GM12878 (cell line): ENCODE results near the gene ENOX1. TPM values are rescaled to one million over a fixed set of nuclear protein-coding genes. Genes with fewer than 3 reads are reported as not detected.
"Not testable (repeated sequence)": the region's sequence is repeated elsewhere in the genome, so short reads cannot be mapped to it uniquely, and the experiment has no call there.

Experiments
- ATAC-seq: fragments of 200-7000 bp; cut with Tn5 transposase; 3 replicates; pipeline ENCODE4 v1.9.1; 2020; ENCODE audit warnings: mild to moderate bottlenecking, moderate library complexity
- BruUV-seq: library from RNA; stranded (reverse); fragments of 400-500 nt; replicated peaks from 2 replicates; lab custom pipeline; 2021; lab: Mats Ljungman, UMichigan
- CTCF ChIA-PET: fragments of 300-600 bp; sonication (Branson Sonifier 250); formaldehyde crosslinking; extraction: SDS; loops from one replicate; lab custom pipeline; 2021; ENCODE audit warnings: inconsistent platforms; lab: Yijun Ruan, JAX
- POLR2A ChIA-PET: fragments of 350-600 bp; formaldehyde crosslinking; extraction: SDS; loops from one replicate; lab custom pipeline; 2021; ENCODE audit warnings: inconsistent platforms; lab: Charles Lee
- RAD21 ChIA-PET: fragments of 300-600 bp; sonication (Branson Sonifier 250); formaldehyde crosslinking; loops from one replicate; lab custom pipeline; 2023; ENCODE audit warnings: antibody characterized with exemption; ENCODE audit not compliant: unreplicated experiment; lab: Charles Lee
- SMC1A ChIA-PET: fragments of 300-600 bp; sonication (Branson Sonifier 250); formaldehyde crosslinking; loops from one replicate; lab custom pipeline; 2023; ENCODE audit not compliant: unreplicated experiment, uncharacterized antibody; lab: Charles Lee
- DNase-seq: peaks from one replicate; pipeline ENCODE4 v3.0.0-alpha.2; 2011; ENCODE audit warnings: low read depth, low spot score
- FAIRE-seq: peaks from 3 replicates; lab custom pipeline; 2011; peaks lifted over from hg19 to GRCh38; lab: Jason Lieb, UNC
- H2AFZ ChIP-seq: 2 replicates; pipeline ENCODE4 v1.6.0; 2011; ENCODE audit warnings: low read depth, low read length, control low read depth; ENCODE audit not compliant: control insufficient read depth
- H3K27ac ChIP-seq: 2 replicates; pipeline ENCODE4 v1.5.1; 2011; ENCODE audit warnings: control low read depth; ENCODE audit not compliant: control insufficient read depth, insufficient read depth
- H3K27me3 ChIP-seq, 2 experiments: replicated peaks in 1 of 2; 2 replicates each; pipeline versions ENCODE4 v1.6.0 to v1.6.1; 2011; ENCODE audit warnings: low read length in 1 of 2; ENCODE audit not compliant: control insufficient read depth in 2 of 2, insufficient read depth in 2 of 2
- H3K36me3 ChIP-seq, 2 experiments: 2 replicates each; pipeline ENCODE4 v1.5.1; 2011; ENCODE audit warnings: low read length in 1 of 2; ENCODE audit not compliant: control insufficient read depth in 2 of 2, insufficient read depth in 2 of 2
- H3K4me1 ChIP-seq: 2 replicates; pipeline ENCODE4 v1.6.1; 2011; ENCODE audit warnings: mild to moderate bottlenecking, low read length, moderate library complexity, mixed read lengths; ENCODE audit not compliant: control insufficient read depth, insufficient read depth
- H3K4me2 ChIP-seq: 2 replicates; pipeline ENCODE4 v1.6.0; 2011; ENCODE audit warnings: control low read depth; ENCODE audit not compliant: control insufficient read depth, insufficient read depth
- H3K4me3 ChIP-seq: fragments of 200-600 bp; sonication (generic); 2 replicates; pipeline ENCODE4 v1.5.1; 2016
- H3K79me2 ChIP-seq: 2 replicates; pipeline ENCODE4 v1.6.0; 2011; ENCODE audit warnings: low read length; ENCODE audit not compliant: control insufficient read depth, insufficient read depth
- H3K9ac ChIP-seq: 2 replicates; pipeline ENCODE4 v1.8.0; 2011; ENCODE audit warnings: low read length, control low read depth, mixed read lengths; ENCODE audit not compliant: control insufficient read depth, insufficient read depth
- H3K9me3 ChIP-seq: replicated peaks from 3 replicates; pipeline ENCODE4 v1.5.1; 2011; ENCODE audit warnings: mild to moderate bottlenecking, low read length; ENCODE audit not compliant: control insufficient read depth, insufficient read depth
- H4K20me1 ChIP-seq: 2 replicates; pipeline ENCODE4 v1.6.0; 2011; ENCODE audit not compliant: control insufficient read depth, insufficient read depth
- CHD1 ChIP-seq: IDR thresholded peaks from 2 replicates; pipeline ENCODE4 v1.6.1; 2012; ENCODE audit warnings: low read depth, low read length, improper control_type of control experiment
- DPF2 ChIP-seq: fragments of 450-650 bp; IDR thresholded peaks from 2 replicates; pipeline ENCODE4 v1.6.1; 2017; ENCODE audit warnings: mild to moderate bottlenecking
- ETV6 ChIP-seq, 2 experiments: fragments of 450-650 bp in 1 of 2; IDR thresholded peaks in 1 of 2; conservative IDR thresholded peaks in 1 of 2; 2 replicates each; pipeline ENCODE4 v1.6.1; 2014; ENCODE audit warnings: antibody characterized with exemption in 1 of 2, borderline replicate concordance in 1 of 2, low read depth in 1 of 2, mild to moderate bottlenecking in 1 of 2, moderate library complexity in 1 of 2
- HCFC1 ChIP-seq: fragments of 150-350 bp; IDR thresholded peaks from 2 replicates; pipeline ENCODE4 v1.6.1; 2014; ENCODE audit warnings: low read length
- HDAC6 ChIP-seq: fragments of 200-600 bp; sonication (generic); IDR thresholded peaks from one replicate; pipeline ENCODE4 v1.8.0; 2017; ENCODE audit warnings: antibody characterized with exemption; ENCODE audit not compliant: unreplicated experiment
- IKZF1 ChIP-seq: fragments of 450-650 bp; conservative IDR thresholded peaks from 2 replicates; pipeline ENCODE4 v1.6.1; 2017; ENCODE audit warnings: antibody characterized with exemption, mild to moderate bottlenecking
- MTA3 ChIP-seq: IDR thresholded peaks from 2 replicates; pipeline ENCODE4 v1.6.1; 2012; ENCODE audit warnings: low read length, inconsistent platforms, borderline replicate concordance
- MXI1 ChIP-seq: fragments of 150-350 bp; IDR thresholded peaks from 2 replicates; pipeline ENCODE4 v1.6.1; 2011; ENCODE audit warnings: low read depth, mild to moderate bottlenecking, inconsistent platforms, low read length, improper control_type of control experiment
- NR2C1 ChIP-seq: fragments of 450-650 bp; IDR thresholded peaks from 2 replicates; pipeline ENCODE4 v1.6.1; 2017; ENCODE audit warnings: antibody characterized with exemption, mild to moderate bottlenecking, moderate library complexity
- NR2C2 ChIP-seq: IDR thresholded peaks from 2 replicates; pipeline ENCODE4 v1.6.1; 2011; ENCODE audit warnings: borderline replicate concordance, low read depth; ENCODE audit not compliant: control insufficient read depth, insufficient read length
- RCOR1 ChIP-seq: conservative IDR thresholded peaks from 2 replicates; pipeline ENCODE4 v1.6.1; 2012; ENCODE audit warnings: low read depth, low read length, improper control_type of control experiment
- RELA ChIP-seq: fragments of 450-650 bp; IDR thresholded peaks from 2 replicates; pipeline ENCODE4 v1.8.0; 2014; ENCODE audit warnings: borderline replicate concordance; ENCODE audit not compliant: partially characterized antibody
- SIN3A ChIP-seq: IDR thresholded peaks from 2 replicates; pipeline ENCODE4 v1.6.1; 2012; ENCODE audit warnings: low read depth, low read length, improper control_type of control experiment
- SUZ12 ChIP-seq: fragments of 200-600 bp; sonication (generic); IDR thresholded peaks from one replicate; pipeline ENCODE4 v1.6.1; 2018; ENCODE audit warnings: antibody characterized with exemption, mild to moderate bottlenecking; ENCODE audit not compliant: unreplicated experiment
- TAF1 ChIP-seq: IDR thresholded peaks from 2 replicates; pipeline ENCODE4 v1.6.1; 2011; ENCODE audit warnings: mild to moderate bottlenecking, low read depth, low read length, borderline replicate concordance
- WGBS: methylation state at CpG from one replicate; pipeline ENCODE4 v1.1.6; 2016; ENCODE audit warnings: low lambda C conversion rate; ENCODE audit not compliant: insufficient replicate concordance, insufficient coverage; ENCODE audit errors: missing lambda C conversion rate; 5-methylcytosine and 5-hydroxymethylcytosine counted together
- in situ Hi-C: fragments of 300-500 bp; cut with MboI; formaldehyde crosslinking; loops from 9 replicates; pipeline ENCODE4 v1.14.3; 2018; ENCODE audit warnings: mixed read lengths
- intact Hi-C: fragments of 100-400 bp; cut with micrococcal nuclease; formaldehyde crosslinking; loops from one replicate; pipeline ENCODE4 v1.14.2; 2022; ENCODE audit not compliant: unreplicated experiment
- polyA plus RNA-seq, 11 experiments: library from polyadenylated mRNA; depleted of rRNA in 4 of 11; unstranded in 6 of 11; stranded (reverse) in 5 of 11; fragments of >200 nt; fragmentation: Nextera tagmentation in 4 of 11; fragmentation: Illumina TruSeq in 1 of 11; extraction: Ambion mirVana in 4 of 11; extraction: Trizol in 1 of 11; gene quantifications; 1 replicate in 1 of 11; 2 replicates in 10 of 11; pipeline versions ENCODE4 v1.2.1 to v1.2.3, GENCODE V29; 2011 to 2016; ENCODE audit warnings: inconsistent platforms in 2 of 11, missing spikeins in 2 of 11, low read depth in 1 of 11
- total RNA-seq, 4 experiments: library from RNA; depleted of rRNA in 3 of 4; stranded (reverse); fragments of >200 nt in 3 of 4; fragmentation: Illumina TruSeq in 1 of 4; extraction: Trizol in 1 of 4; gene quantifications; 2 replicates each; pipeline versions ENCODE4 v1.2.1 to v1.2.3, GENCODE V29; 2013 to 2021

The ENOX1 gene
- total and polyA plus RNA-seq, 10 of the 15 experiments (the other 5 are each of a cell fraction or from before 2014, with no cell fraction given), result 0.11 to 0.26 (median 0.15) TPM

DNA sequence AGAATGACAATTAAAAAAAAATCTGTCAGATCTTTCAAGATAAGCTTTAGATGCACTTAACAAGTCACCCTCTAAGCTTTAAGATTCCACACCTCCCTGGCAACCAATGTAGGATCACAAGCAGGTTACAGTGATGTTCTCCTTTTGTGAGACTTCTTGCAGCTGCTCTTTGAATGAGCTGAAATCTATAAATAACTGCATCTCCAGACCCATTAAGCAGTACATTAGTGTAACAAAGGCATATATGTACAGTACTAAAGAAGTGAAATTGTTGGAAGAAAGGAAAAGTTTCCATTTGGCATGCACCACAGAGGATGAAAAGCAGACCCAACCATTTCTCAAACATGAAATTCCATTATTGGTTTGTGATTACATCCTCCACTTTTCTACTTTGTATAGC is 364.7 kb downstream of the ENOX1 start:
- no peak overlapping the region for H3K4me3 ChIP-seq
- H3K27ac ChIP-seq, result no peak overlapping the region
- no peak for TF ChIP-seq DPF2
- TF ChIP-seq MXI1, result no peak
- TF ChIP-seq RELA, result no peak
- no peak for TF ChIP-seq CHD1
- TF ChIP-seq RCOR1, result no peak
- TF ChIP-seq HCFC1, result no peak
- no peak for TF ChIP-seq ETV6 (conservative IDR thresholded peaks at IDR 0.05 in 1 of 2, IDR thresholded peaks at IDR 0.05 in 1 of 2; ENCODE audit: borderline replicate concordance in 1 of 2, low read depth in 1 of 2)
- no peak for TF ChIP-seq NR2C1
- no peak for TF ChIP-seq IKZF1
- no peak for TF ChIP-seq SUZ12
- TF ChIP-seq TAF1, result no peak
- no peak for TF ChIP-seq SIN3A
- no peak for TF ChIP-seq HDAC6
- TF ChIP-seq NR2C2, result no peak
- no peak for TF ChIP-seq MTA3
- no peak for DNase-seq
- no TSS peak for BruUV-seq
- no peak overlapping the region for H3K9ac ChIP-seq
- H3K4me2 ChIP-seq, result no peak overlapping the region
- in situ Hi-C loops, result no loop called here
- ChIA-PET RAD21 (no interaction called here), CTCF (interaction anchor here (1.3 kb wide), 1 partner anchor 9 kb away, joined by 3 read pairs; no protein-coding TSS in a partner anchor), POLR2A (no interaction called here), SMC1A (no interaction called here)
- ATAC-seq, result no peak
- H3K27me3 ChIP-seq, result no peaks in the 10 kb centered on the region
- H2AFZ ChIP-seq, result no peak overlapping the region
- no peaks in the 10 kb centered on the region for H3K36me3 ChIP-seq
- no peak for FAIRE-seq
- H3K9me3 ChIP-seq, result no peaks in the 10 kb centered on the region
- no peaks in the 10 kb centered on the region for H4K20me1 ChIP-seq
- no peaks in the 10 kb centered on the region for H3K4me1 ChIP-seq
- intact Hi-C loops, result no loop called here
- no peaks in the 10 kb centered on the region for H3K79me2 ChIP-seq

DNA sequence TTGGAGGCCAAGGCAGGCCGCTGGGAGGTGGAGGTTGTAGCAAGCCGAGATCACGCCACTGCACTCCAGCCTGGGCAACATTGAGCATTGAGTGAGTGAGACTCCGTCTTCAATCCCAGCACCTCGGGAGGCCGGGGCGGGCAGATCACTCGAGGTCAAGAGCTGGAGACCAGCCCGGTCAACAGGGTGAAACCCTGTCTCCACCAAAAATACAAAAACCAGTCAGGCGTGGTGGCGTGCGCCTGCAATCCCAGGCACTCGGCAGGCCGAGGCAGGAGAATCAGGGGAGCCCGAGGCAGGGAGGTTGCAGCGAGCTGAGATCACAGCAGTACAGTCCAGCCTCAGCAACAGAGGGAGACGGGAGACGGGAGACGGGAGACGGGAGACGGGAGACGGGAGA is 369.9 kb downstream of the ENOX1 start:
- CTCF ChIA-PET, result not testable (repeated sequence)

DNA sequence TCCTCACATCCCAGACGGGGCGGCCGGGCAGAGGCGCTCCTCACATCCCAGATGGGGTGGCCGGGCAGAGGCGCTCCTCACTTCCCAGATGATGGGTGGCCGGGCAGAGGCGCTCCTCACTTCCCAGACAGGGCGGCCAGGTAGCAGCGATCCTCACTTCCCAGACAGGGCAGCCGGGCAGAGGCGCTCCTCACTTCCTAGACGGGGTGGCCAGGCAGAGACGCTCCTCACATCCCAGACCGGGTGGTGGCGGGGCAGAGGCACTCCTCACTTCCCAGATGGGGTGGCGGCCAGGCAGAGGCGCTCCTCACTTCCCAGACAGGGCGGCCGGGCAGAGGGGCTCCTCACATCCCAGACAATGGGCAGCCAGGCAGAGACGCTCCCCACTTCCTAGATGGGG is 370.4 kb downstream of the ENOX1 start:
- H3K4me2 ChIP-seq, H4K20me1 ChIP-seq, H2AFZ ChIP-seq, SMC1A ChIA-PET, H3K27me3 ChIP-seq, ATAC-seq, POLR2A ChIA-PET, in situ Hi-C loops, H3K79me2 ChIP-seq, H3K4me3 ChIP-seq, H3K9me3 ChIP-seq, intact Hi-C loops, RAD21 ChIA-PET, H3K9ac ChIP-seq, H3K4me1 ChIP-seq, H3K36me3 ChIP-seq, H3K27ac ChIP-seq, DNase-seq, CTCF ChIA-PET, BruUV-seq, FAIRE-seq: not testable (repeated sequence)
- 73% methylated on average over 21 of the region's 21 CpGs for WGBS

More for the DNA sequence above, 369.9 kb downstream of the ENOX1 start:
- intact Hi-C loops, FAIRE-seq, H3K4me2 ChIP-seq, ATAC-seq, POLR2A ChIA-PET, in situ Hi-C loops, H3K27ac ChIP-seq, SMC1A ChIA-PET, DNase-seq, H3K4me3 ChIP-seq, H4K20me1 ChIP-seq, H3K27me3 ChIP-seq, H3K36me3 ChIP-seq, BruUV-seq, RAD21 ChIA-PET, H3K9me3 ChIP-seq, H3K4me1 ChIP-seq, H3K9ac ChIP-seq, H3K79me2 ChIP-seq, H2AFZ ChIP-seq: not testable (repeated sequence)
- WGBS, result 74% methylated on average over 16 of the region's 22 CpGs
